A172 (cell line): ENCODE measurements around the gene ARID3C. TPM values are rescaled to one million over a fixed set of nuclear protein-coding genes. Genes with fewer than 3 reads are reported as not detected.

Experiments
- DNase-seq: peaks from one replicate; pipeline ENCODE4 v3.0.0-alpha.2; 2015; ENCODE audit warnings: low spot score
- total RNA-seq: library from RNA; depleted of rRNA; stranded (reverse); fragments of >200 nt; shearing (Covaris generic); gene quantifications from 2 replicates; pipeline ENCODE4 v1.2.3, GENCODE V29; 2014; rRNA removed

Gene ARID3C
- total RNA-seq, 1 experiment from 2014 or later: not detected

- no peak for DNase-seq
Observed at GRCh38 chr9:34577400-34578240, 51.2 kb downstream of the ARID3C start.

- DNase-seq: no peak
Observed at GRCh38 chr9:34576597-34577399, 52.1 kb downstream of the ARID3C start.

GRCh38 chr9:34575862-34576596 lies 52.8 kb downstream of the ARID3C start:
- no peak for DNase-seq

GRCh38 chr9:34575241-34575640 lies 53.6 kb downstream of the ARID3C start:
- DNase-seq: no peak

- DNase-seq: no peak
Observed at GRCh38 chr9:34574571-34574970, 54.3 kb downstream of the ARID3C start.

GRCh38 chr9:34573599-34574325 lies 55.1 kb downstream of the ARID3C start:
- no peak for DNase-seq

- no peak for DNase-seq
Observed at GRCh38 chr9:34572628-34573027, 56.2 kb downstream of the ARID3C start.

GRCh38 chr9:34572092-34572491 lies 56.8 kb downstream of the ARID3C start:
- no peak for DNase-seq

GRCh38 chr9:34571481-34571810 lies 57.4 kb downstream of the ARID3C start:
- DNase-seq: no peak

Other genes starting within 250 kb of the ARID3C start
- 11.1 and 11.6 TPM in 2 replicates for gene FAM219A, start 170.5 kb downstream of the ARID3C start, total RNA-seq
- not detected in 2 replicates for gene DNAI1, start 170.3 kb downstream of the ARID3C start, total RNA-seq
- 0.43 and 1.1 TPM in 2 replicates for gene ENHO, start 106.1 kb downstream of the ARID3C start, total RNA-seq
- 0.69 TPM in 1 of 2 replicates, not detected in the other for gene CNTFR, start 39.3 kb downstream of the ARID3C start, total RNA-seq
- gene RPP25L, start 17.0 kb downstream of the ARID3C start, total RNA-seq: 20.1 and 26.2 TPM in 2 replicates
- gene DCTN3, start 8.6 kb downstream of the ARID3C start, total RNA-seq: 98.4 and 138 TPM in 2 replicates
- 94.0 and 107 TPM in 2 replicates for gene SIGMAR1, start 8.7 kb upstream of the ARID3C start, total RNA-seq
- gene GALT, start 17.6 kb upstream of the ARID3C start, total RNA-seq: 19.5 and 21.1 TPM in 2 replicates
- 9.3 and 10.9 TPM in 2 replicates for gene IL11RA, start 23.1 kb upstream of the ARID3C start, total RNA-seq
- 2.2 TPM in 1 of 2 replicates, not detected in the other for gene CCL27, start 33.6 kb upstream of the ARID3C start, total RNA-seq
- gene CCL19, start 62.2 kb upstream of the ARID3C start, total RNA-seq: not detected in 2 replicates
- gene CCL21, start 81.1 kb upstream of the ARID3C start, total RNA-seq: not detected in 2 replicates